Right forelimb (tissue), 1 donor: Measurements from ENCODE around the gene FAM120B.

Experiments
- DNase-seq: peaks from one replicate; pipeline ENCODE4 v3.0.0-alpha.2; 2018

The FAM120B gene

GRCh38 chr6:170429450-170429849, 122.9 kb downstream of the FAM120B start:
- no peak for DNase-seq

DNA sequence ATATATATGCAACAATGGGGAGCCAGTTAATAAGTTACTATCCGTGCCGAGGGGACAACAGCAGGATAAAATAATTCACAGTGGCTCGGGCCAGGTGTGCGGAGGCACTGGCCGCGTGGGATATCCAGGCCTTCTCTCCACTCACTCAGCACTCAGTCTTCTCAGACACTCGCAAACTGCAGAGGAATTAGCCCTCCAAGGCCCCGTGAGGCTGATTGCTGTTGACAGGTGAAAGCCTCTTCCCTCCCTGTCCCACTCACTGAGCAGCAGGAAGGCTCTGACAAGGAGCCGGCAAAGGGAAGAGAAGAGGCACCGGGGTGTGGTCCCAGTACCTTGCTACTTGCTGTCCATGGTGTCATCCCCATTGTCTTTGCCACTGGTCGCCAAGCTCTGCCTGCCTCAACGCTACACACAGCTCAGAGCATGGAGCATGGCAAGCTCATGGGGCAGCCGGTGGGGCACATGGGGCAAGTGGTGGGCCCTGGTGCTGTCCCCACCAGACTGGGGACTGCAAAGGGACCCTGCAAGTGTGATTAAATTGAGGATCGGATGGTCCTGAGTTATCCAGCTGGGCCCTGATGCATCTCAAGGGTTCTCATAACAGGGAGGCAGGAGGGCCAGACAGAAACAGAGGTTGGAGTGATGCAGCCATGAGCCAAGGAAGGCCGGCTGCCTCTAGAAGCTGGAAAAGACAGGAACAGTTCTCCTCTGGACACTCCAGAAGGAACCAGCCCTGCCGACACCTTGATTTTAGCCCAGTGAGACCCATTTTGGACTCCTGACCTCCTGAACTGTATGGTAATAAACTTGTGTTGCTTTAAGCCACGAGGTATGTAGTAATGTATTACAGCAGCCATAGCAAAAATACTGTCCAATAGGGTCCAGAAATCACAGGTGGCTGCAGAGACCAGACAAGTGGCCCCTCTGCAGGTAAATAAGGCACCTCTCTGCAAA, 126.9 kb downstream of the FAM120B start:
- no peak for DNase-seq

DNA sequence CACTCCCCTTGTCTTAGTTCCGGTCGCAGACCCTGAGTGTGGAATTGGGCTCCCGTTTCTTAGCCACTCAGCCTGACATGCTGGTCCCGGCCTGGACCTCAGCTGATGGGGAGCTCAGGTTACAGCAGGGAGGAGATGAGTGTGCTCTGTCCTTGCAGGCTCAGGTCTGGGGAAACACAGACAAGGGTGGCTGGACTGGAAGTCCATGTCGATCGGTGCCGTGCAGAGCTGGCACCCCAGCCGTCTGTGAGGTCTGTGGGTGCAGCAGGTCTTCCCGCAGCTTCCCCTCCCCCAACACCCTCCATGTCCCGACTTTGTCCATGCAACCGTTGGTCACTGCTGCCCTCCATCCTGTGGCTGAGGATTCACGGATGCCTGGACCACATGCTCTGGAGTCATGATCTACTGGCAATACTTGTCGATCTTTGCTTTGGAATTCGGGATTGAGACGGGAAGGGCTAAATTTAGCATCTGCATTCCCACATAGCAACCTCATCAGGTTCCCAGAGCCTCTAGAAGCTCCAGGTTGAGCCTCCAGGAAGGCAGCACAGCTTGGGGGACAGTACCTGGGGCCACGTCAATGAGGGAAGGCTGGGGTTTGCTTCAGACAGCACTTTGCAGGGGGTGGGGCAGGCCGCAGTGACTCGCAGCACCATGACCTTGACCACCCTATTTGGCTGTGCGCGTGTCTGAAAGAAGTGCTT, 127.7 kb downstream of the FAM120B start:
- no peak for DNase-seq

GRCh38 chr6:170434821-170435155, 128.2 kb downstream of the FAM120B start:
- DNase-seq = no peak

GRCh38 chr6:170435766-170436165, 129.2 kb downstream of the FAM120B start:
- DNase-seq = no peak

GRCh38 chr6:170436209-170436809, 129.8 kb downstream of the FAM120B start:
- no peak for DNase-seq

DNA sequence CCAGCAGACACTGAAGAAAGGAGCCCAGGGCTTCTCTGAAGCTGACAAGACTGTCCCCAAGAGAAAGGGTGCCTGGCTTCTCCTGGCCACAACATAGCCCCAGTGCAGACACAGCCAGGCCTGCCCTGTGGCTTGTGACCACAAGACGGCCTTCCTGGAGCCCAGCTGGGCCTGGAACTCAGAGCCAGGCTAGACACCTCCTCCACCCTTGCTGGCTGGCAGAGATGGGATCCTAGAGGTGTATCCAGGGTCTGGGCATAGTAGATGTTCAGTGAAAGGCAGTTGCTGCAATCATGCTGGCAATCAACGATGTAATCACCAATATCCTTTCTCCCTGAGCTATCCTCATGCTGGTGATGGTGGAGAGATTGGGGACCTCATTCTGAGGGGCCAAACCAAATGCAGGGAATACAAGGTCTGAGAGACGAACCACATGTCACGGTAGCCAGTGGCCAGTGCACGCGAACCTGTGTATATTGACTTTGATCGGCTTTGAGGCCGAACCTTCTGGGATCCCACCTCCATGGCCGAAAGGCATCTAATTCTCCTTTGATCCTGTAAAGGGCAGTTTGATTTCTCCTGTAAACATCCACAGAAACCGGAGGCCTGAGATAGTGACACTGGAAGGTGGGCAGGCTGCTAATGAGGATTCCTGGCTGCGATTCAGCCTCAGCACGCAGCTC, 131.3 kb downstream of the FAM120B start:
- no peak for DNase-seq

- DNase-seq = peak; percentile 90
These were observed 131.8 kb downstream of the FAM120B start for GRCh38 chr6:170438402-170438753.

DNA sequence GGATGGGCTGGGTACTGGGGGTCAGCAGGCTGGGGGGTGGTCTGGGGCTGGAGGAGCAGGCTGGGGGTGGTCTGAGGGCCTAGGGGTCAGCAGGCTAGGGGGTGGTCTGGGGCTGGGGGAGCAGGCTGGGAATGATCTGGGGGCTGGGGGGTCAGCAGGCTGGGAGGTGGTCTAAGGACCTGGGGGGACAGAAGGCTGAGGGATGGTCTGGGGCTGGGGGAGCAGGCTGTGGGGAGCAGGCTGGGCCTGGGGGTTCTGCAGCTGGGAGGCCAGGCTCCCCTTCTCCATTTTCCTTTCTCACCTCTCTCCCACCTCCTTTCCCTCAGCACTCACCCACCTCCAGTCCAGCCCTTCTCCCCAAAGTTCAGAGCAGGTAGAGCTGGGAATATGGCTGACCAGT, 132.3 kb downstream of the FAM120B start:
- no peak for DNase-seq

GRCh38 chr6:170439366-170440361, 133.1 kb downstream of the FAM120B start:
- no peak for DNase-seq

DNA sequence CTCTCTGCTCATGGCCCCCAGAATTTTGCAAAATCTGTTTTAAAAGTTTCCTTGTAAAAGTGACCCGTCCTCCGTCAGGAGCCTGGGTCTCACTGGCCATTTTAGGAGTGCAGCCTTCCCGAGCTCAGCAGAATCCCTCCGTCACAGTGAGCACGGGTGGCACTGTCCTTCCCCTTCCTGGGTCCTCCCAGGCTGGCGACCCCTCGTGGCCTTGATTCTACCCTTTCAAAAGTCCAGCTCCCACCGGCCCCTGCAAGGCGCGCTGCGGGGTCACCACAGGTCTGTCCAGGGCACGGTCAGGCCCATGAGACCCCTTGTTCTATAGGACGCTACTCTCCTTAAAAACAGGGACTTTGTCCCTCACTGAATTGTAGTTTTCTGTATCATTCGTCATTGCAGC, 133.9 kb downstream of the FAM120B start:
- peak; percentile 21 for DNase-seq

DNA sequence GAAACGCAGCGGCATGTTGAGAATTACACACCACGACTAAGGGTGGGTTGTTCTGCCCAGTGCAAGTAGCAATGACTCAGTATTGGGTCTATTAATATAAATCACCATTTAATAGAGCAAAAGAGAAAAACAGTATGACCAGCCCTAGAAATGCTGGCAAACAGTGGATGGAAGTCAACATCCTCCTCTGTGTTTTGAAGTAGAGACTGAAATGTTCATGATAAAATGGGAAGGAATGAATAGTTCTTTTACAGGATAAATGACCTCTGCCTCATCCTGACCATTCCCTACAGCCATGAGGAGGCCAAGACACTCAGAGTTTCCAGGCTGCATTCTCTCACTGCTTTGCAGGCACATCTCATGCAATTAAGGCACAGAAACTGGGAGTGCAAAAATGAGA, 134.8 kb downstream of the FAM120B start:
- DNase-seq = no peak

- no peak for DNase-seq
These were observed 136.0 kb downstream of the FAM120B start for GRCh38 chr6:170442596-170442995.

DNA sequence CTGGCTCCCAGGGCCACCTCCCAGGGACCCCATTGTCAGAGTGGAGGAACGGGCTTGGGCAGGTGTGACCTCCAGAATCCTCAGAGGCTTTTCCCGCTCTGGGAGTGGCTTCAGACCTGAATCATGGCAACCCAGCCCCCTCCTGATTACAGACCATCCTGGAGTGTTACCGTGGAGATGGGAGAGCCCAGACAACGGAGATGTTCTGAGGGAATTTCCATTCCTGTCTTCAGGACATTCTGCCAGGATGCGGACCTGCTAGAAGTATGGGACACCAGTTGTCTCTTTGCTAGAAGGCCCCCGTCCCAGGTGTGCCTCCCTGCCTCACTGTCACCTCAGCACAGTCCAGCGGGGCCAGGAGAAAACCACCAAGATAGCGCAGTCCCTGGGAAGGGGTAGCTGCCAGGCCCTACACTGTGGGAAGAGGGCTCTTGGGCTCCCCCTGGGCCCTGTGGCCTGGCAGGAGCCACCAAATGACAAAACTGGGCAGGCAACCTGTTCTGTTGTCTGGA, 136.6 kb downstream of the FAM120B start:
- DNase-seq = no peak

DNA sequence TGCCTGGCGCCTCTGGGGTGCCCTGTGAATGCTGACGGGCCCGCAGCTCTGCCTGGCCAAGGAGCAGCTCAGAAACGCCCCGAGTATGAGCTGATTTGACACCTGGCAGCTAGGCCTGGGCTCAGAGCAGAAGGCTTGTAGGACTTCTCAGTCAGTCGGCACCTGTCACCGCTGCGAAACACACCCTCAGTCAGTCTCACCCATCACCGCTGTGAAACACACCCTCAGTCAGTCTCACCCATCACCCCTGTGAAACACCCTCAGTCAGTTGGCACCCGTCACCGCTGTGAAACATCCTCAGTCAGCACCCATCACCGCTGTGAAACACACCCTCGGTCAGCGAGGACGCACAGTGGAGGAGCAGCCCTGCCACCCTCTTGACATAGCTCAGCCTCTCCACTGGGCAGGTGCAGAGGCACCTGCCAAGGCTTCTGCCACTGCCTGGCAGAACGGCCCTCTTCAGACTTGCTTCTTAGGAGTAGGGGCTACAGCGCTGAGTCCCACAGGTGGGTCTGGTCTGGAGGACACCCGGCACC, 137.6 kb downstream of the FAM120B start:
- DNase-seq = no peak

GRCh38 chr6:170444811-170445211, 138.3 kb downstream of the FAM120B start:
- DNase-seq = no peak

- DNase-seq = peak; percentile 71
These were observed 138.9 kb downstream of the FAM120B start for GRCh38 chr6:170445487-170445886.

DNA sequence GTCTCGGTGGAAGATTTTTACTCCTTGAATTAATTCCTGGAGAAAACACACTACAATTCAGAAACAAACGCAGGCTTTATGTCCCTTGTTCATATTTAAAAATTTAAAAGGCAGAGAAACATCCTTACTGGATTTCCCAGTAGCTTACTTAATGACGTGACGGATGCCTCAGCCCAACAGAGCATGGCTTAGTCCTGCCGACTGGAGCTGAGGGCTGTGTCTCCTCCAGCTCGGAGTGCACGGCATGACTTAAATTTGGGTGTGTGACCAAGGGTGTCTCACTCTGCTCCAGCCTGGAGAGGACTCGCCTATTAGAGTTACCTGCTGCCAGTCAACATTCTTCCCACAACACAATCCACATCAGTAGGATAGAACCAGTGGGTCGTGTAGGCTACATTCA, 139.4 kb downstream of the FAM120B start:
- no peak for DNase-seq

DNA sequence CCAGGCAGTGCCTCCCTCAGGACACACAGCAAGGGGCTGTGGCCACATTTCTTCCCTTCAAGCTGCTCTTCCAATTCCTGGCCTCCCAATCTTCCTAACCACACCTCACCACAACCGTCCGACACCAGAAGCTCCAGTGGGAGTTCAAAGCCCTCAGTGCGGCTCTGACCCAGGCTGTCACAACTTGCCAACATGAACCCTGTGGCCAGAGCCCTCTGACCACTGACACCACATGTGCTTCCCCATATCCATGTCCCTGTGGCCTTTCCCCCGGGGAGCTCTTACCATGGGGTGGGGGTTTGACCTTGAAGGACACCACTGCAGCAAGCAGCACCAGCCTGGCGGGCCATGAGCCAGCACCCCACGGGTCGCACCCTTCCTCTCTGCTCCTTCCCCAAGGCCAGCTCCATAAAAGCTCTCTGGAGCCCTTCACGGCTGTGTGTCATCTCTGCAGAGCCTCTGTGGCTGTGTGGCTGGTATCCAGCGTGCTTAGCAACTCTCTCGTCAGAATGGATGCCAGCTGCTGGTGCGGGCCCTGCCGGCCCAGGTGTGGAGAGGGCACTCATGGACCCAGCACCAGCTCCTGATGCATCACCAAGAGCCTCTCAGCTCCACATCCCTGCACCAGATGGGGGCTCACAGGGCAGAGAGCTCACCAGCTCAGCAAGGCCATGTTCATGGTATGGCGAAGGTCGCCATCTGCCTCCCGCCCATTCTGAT, 140.4 kb downstream of the FAM120B start:
- no peak for DNase-seq

- DNase-seq = no peak
These were observed 141.0 kb downstream of the FAM120B start for GRCh38 chr6:170447561-170447930.

- DNase-seq = no peak
These were observed 141.8 kb downstream of the FAM120B start for GRCh38 chr6:170448317-170448716.
